ENCODE measurements around the gene CROCC.
"Not testable (repeated sequence)": the region's sequence is repeated elsewhere in the genome, so short reads cannot be mapped to it uniquely, and the experiment has no call there.

The CROCC gene

GRCh38 chr1:16897653-16898052 is 24.1 kb upstream of the CROCC start:
- intact Hi-C loops (cut with DNase I; ENCODE audit: low total_unique reads); H3K4me3 ChIP-seq; H3K9me3 ChIP-seq; H3K4me1 ChIP-seq; DNase-seq; H3K27me3 ChIP-seq; H3K36me3 ChIP-seq; H3K27ac ChIP-seq: not testable (repeated sequence)

- H3K36me3 ChIP-seq; DNase-seq; H3K27me3 ChIP-seq; intact Hi-C loops (cut with DNase I; ENCODE audit: low total_unique reads); H3K27ac ChIP-seq; H3K9me3 ChIP-seq; H3K4me3 ChIP-seq: not testable (repeated sequence)
- H3K4me1 ChIP-seq, result peaks cover 0 to 13% (median 9%) of the 10 kb centered on the region in 4 donors
These were observed 23.4 kb upstream of the CROCC start for GRCh38 chr1:16898298-16898697.

GRCh38 chr1:16899020-16899419 is 22.7 kb upstream of the CROCC start:
- intact Hi-C loops (cut with DNase I; ENCODE audit: low total_unique reads), result not testable (repeated sequence)

GRCh38 chr1:16900751-16901150 is 21.0 kb upstream of the CROCC start:
- Histone ChIP-seq H3K4me1 (peaks cover 0 to 21% (median 12%) of the 10 kb centered on the region in 4 donors), H3K9me3 (no peaks in the 10 kb centered on the region), H3K36me3 (no peaks in the 10 kb centered on the region), H3K4me3 (no peak overlapping the region), H3K27ac (no peak overlapping the region), H3K27me3 (no peaks in the 10 kb centered on the region)
- no peak for DNase-seq
- TF ChIP-seq CTCF (IDR thresholded peaks at IDR 0.05), result no peak
- intact Hi-C loops (cut with DNase I; ENCODE audit: low total_unique reads), result no loop called here

More at GRCh38 chr1:16899020-16899419, 22.7 kb upstream of the CROCC start:
- H3K36me3 ChIP-seq, H3K9me3 ChIP-seq, DNase-seq, H3K27ac ChIP-seq, H3K27me3 ChIP-seq, H3K4me3 ChIP-seq: not testable (repeated sequence)
- H3K4me1 ChIP-seq, result peaks cover 0 to 16% (median 12%) of the 10 kb centered on the region in 4 donors

GRCh38 chr1:16901371-16901770 is 20.4 kb upstream of the CROCC start:
- intact Hi-C loops (cut with DNase I; ENCODE audit: low total_unique reads); DNase-seq; H3K27ac ChIP-seq; H3K27me3 ChIP-seq; H3K4me3 ChIP-seq; H3K9me3 ChIP-seq; H3K36me3 ChIP-seq: not testable (repeated sequence)
- peaks cover 0 to 24% (median 12%) of the 10 kb centered on the region in 4 donors for H3K4me1 ChIP-seq

- no peak for TF ChIP-seq CTCF (IDR thresholded peaks at IDR 0.05)
- intact Hi-C loops (cut with DNase I; ENCODE audit: low total_unique reads), result no loop called here
- H3K4me1 ChIP-seq, result peaks cover 0 to 16% (median 9%) of the 10 kb centered on the region in 4 donors
- no peaks in the 10 kb centered on the region for H3K36me3 ChIP-seq
- peak in 1 of 2 donors; percentile 63 for DNase-seq
- H3K4me3 ChIP-seq, result peak overlapping the region in 1 of 2 donors; percentile 52
- H3K27ac ChIP-seq, result peak overlapping the region; percentile 92 to 96
- no peaks in the 10 kb centered on the region for H3K9me3 ChIP-seq
- H3K27me3 ChIP-seq, result no peaks in the 10 kb centered on the region
These were observed 18.7 kb upstream of the CROCC start for GRCh38 chr1:16903054-16903453.

GRCh38 chr1:16903458-16903796 is 18.3 kb upstream of the CROCC start:
- H3K4me3 ChIP-seq, result peak overlapping the region; percentile 52 to 57
- H3K9me3 ChIP-seq, result no peaks in the 10 kb centered on the region
- no peak for TF ChIP-seq CTCF (IDR thresholded peaks at IDR 0.05)
- peak overlapping the region; percentile 92 to 96 for H3K27ac ChIP-seq
- no peaks in the 10 kb centered on the region for H3K27me3 ChIP-seq
- intact Hi-C loops (cut with DNase I; ENCODE audit: low total_unique reads), result no loop called here
- H3K4me1 ChIP-seq, result peaks cover 0 to 16% (median 9%) of the 10 kb centered on the region in 4 donors
- no peak for DNase-seq
- H3K36me3 ChIP-seq, result no peaks in the 10 kb centered on the region

GRCh38 chr1:16904560-16905109 is 17.1 kb upstream of the CROCC start:
- peak; percentile 100 for DNase-seq
- Histone ChIP-seq H3K36me3 (no peaks in the 10 kb centered on the region), H3K27ac (peak overlapping the region; percentile 92 to 96), H3K4me3 (peak overlapping the region; percentile 52 to 57), H3K4me1 (peaks cover 0 to 16% (median 9%) of the 10 kb centered on the region in 4 donors), H3K9me3 (no peaks in the 10 kb centered on the region), H3K27me3 (no peaks in the 10 kb centered on the region)
- TF ChIP-seq CTCF (IDR thresholded peaks at IDR 0.05), result no peak
- intact Hi-C loops (cut with DNase I; ENCODE audit: low total_unique reads), result no loop called here

All from tibial artery (tissue), 4 donors.